A549 (cell line): ENCODE data around the gene CNST. TPM values are rescaled to one million over a fixed set of nuclear protein-coding genes. Genes with fewer than 3 reads are reported as not detected.

Experiments used
- ATAC-seq, 2 experiments: fragments of 200-7000 bp in 1 of 2; fragments of >200 bp in 1 of 2; cut with Nextera tagmentation in 1 of 2; cut with Tn5 transposase in 1 of 2; 3 replicates each; pipeline versions ENCODE4 v1.8.0 to v1.9.1; 2018 to 2020; ENCODE audit warnings: mild to moderate bottlenecking in 1 of 2, moderate library complexity in 1 of 2
- CTCF ChIA-PET: fragments of 300-600 bp; sonication (Branson Sonifier 250); formaldehyde crosslinking; extraction: SDS; loops from one replicate; lab custom pipeline; 2021; ENCODE audit warnings: antibody characterized with exemption, inconsistent platforms; lab: Yijun Ruan, JAX
- POLR2A ChIA-PET: fragments of 350-600 bp; formaldehyde crosslinking; extraction: SDS; loops from one replicate; lab custom pipeline; 2021; ENCODE audit warnings: antibody characterized with exemption, inconsistent platforms; lab: Yijun Ruan, JAX
- DNase-seq, 2 experiments: peaks; one replicate each; pipeline versions ENCODE4 v3.0.0 to v3.0.0-alpha.2; 2011 to 2016; ENCODE audit warnings: low read depth in 1 of 2, low spot score in 1 of 2
- FAIRE-seq: peaks from 2 replicates; lab custom pipeline; 2011; peaks lifted over from hg19 to GRCh38; lab: Jason Lieb, UNC
- H3K27ac ChIP-seq, 2 experiments: fragments of >200 bp; sonication (Bioruptor Twin); formaldehyde crosslinking; 3 replicates each; pipeline ENCODE4 v1.5.1; 2016 to 2017
- H3K4me1 ChIP-seq: fragments of >200 bp; sonication (Bioruptor Twin); formaldehyde crosslinking; 3 replicates; pipeline ENCODE4 v1.6.1; 2016
- H3K4me2 ChIP-seq: fragments of >200 bp; sonication (Bioruptor Twin); formaldehyde crosslinking; 3 replicates; pipeline ENCODE4 v1.6.1; 2016
- H3K4me3 ChIP-seq: fragments of >200 bp; sonication (Bioruptor Twin); formaldehyde crosslinking; 3 replicates; pipeline ENCODE4 v1.5.1; 2016
- H3K9me3 ChIP-seq: fragments of >200 bp; sonication (Bioruptor Twin); formaldehyde crosslinking; 3 replicates; pipeline ENCODE4 v1.6.1; 2016
- BHLHE40 ChIP-seq: IDR thresholded peaks from 2 replicates; pipeline ENCODE4 v1.6.1; 2012; ENCODE audit warnings: low read depth, low read length, inconsistent platforms
- CBX2 ChIP-seq: fragments of 200-600 bp; sonication (generic); IDR thresholded peaks from 2 replicates; pipeline ENCODE4 v1.6.1; 2016; ENCODE audit warnings: low read depth, mild to moderate bottlenecking, borderline replicate concordance
- CEBPB ChIP-seq, 2 experiments: fragments of >200 bp in 1 of 2; sonication (Bioruptor Twin) in 1 of 2; formaldehyde crosslinking in 1 of 2; IDR thresholded peaks; 2 replicates each; pipeline ENCODE4 v1.6.1; 2012 to 2016
- E2F6 ChIP-seq: IDR thresholded peaks from 2 replicates; pipeline ENCODE4 v1.6.1; 2012; ENCODE audit warnings: low read depth, borderline replicate concordance
- EHMT2 ChIP-seq: fragments of 200-600 bp; sonication (generic); IDR thresholded peaks from 2 replicates; pipeline ENCODE4 v1.6.1; 2016; ENCODE audit warnings: antibody characterized with exemption, low read depth, mild to moderate bottlenecking, moderate library complexity
- EP300 ChIP-seq, 2 experiments: fragments of >200 bp; sonication (Bioruptor Twin); formaldehyde crosslinking; IDR thresholded peaks; 2 replicates in 1 of 2; 3 replicates in 1 of 2; pipeline ENCODE4 v1.6.1; 2016 to 2017
- FOSL2 ChIP-seq, 2 experiments: fragments of 450-650 bp in 1 of 2; fragments of >200 bp in 1 of 2; sonication (Bioruptor Twin) in 1 of 2; formaldehyde crosslinking; IDR thresholded peaks; 2 replicates each; pipeline versions ENCODE4 v1.5.0 to v1.6.1; 2016 to 2020; ENCODE audit warnings: mild to moderate bottlenecking in 1 of 2, moderate library complexity in 1 of 2
- FOXS1 ChIP-seq: fragments of 250-450 bp; sonication (Bioruptor Pico); IDR thresholded peaks from 2 replicates; pipeline ENCODE4 v1.5.0; 2020; ENCODE audit warnings: mild to moderate bottlenecking, moderate library complexity
- GATA3 ChIP-seq: IDR thresholded peaks from 2 replicates; pipeline ENCODE4 v1.6.1; 2012; ENCODE audit warnings: borderline replicate concordance
- HEYL ChIP-seq: fragments of 250-450 bp; sonication (Bioruptor Pico); IDR thresholded peaks from 2 replicates; pipeline ENCODE4 v1.8.0; 2021; ENCODE audit warnings: mild to moderate bottlenecking, moderate library complexity
- HMGXB4 ChIP-seq: fragments of 250-450 bp; sonication (Bioruptor Pico); IDR thresholded peaks from 2 replicates; pipeline ENCODE4 v1.5.0; 2021; ENCODE audit warnings: mild to moderate bottlenecking, moderate library complexity, borderline replicate concordance
- HOXB5 ChIP-seq: fragments of 250-450 bp; sonication (Bioruptor Pico); IDR thresholded peaks from 2 replicates; pipeline ENCODE4 v1.5.0; 2020; ENCODE audit warnings: mild to moderate bottlenecking, moderate library complexity
- JUNB ChIP-seq: fragments of >200 bp; sonication (Bioruptor Twin); formaldehyde crosslinking; IDR thresholded peaks from 2 replicates; pipeline ENCODE4 v1.6.1; 2016
- KDM1A ChIP-seq: fragments of 200-600 bp; sonication (generic); IDR thresholded peaks from 2 replicates; pipeline ENCODE4 v1.6.1; 2016; ENCODE audit warnings: low read depth, mild to moderate bottlenecking
- KDM5A ChIP-seq: fragments of 200-600 bp; sonication (generic); IDR thresholded peaks from 2 replicates; pipeline ENCODE4 v1.6.1; 2016; ENCODE audit warnings: antibody characterized with exemption, mild to moderate bottlenecking
- MAFK ChIP-seq: fragments of 450-650 bp; IDR thresholded peaks from 2 replicates; pipeline ENCODE4 v1.6.1; 2014; ENCODE audit not compliant: partially characterized antibody
- MAX ChIP-seq: IDR thresholded peaks from 2 replicates; pipeline ENCODE4 v1.6.1; 2012
- MAZ ChIP-seq: fragments of 150-350 bp; IDR thresholded peaks from 2 replicates; pipeline ENCODE4 v1.6.1; 2014; ENCODE audit warnings: antibody characterized with exemption, low read depth, low read length, borderline replicate concordance
- NPAS2 ChIP-seq: fragments of 250-450 bp; sonication (Bioruptor Pico); IDR thresholded peaks from 2 replicates; pipeline ENCODE4 v1.8.0; 2022; ENCODE audit warnings: mild to moderate bottlenecking, moderate library complexity, borderline replicate concordance
- RAD21 ChIP-seq, 2 experiments: fragments of >200 bp in 1 of 2; sonication (Bioruptor Twin) in 1 of 2; formaldehyde crosslinking in 1 of 2; IDR thresholded peaks in 1 of 2; conservative IDR thresholded peaks in 1 of 2; 2 replicates in 1 of 2; 3 replicates in 1 of 2; pipeline ENCODE4 v1.6.1; 2012 to 2018; ENCODE audit warnings: inconsistent platforms in 1 of 2
- RNF2 ChIP-seq: fragments of 200-600 bp; sonication (generic); IDR thresholded peaks from 2 replicates; pipeline ENCODE4 v1.6.1; 2016; ENCODE audit warnings: low read depth, mild to moderate bottlenecking, antibody characterized with exemption, moderate library complexity, borderline replicate concordance
- TFCP2L1 ChIP-seq: fragments of 250-450 bp; sonication (Bioruptor Pico); IDR thresholded peaks from 2 replicates; pipeline ENCODE4 v1.5.0; 2021; ENCODE audit warnings: mild to moderate bottlenecking
- TP53 ChIP-seq: fragments of 250-450 bp; sonication (Bioruptor Pico); IDR thresholded peaks from 2 replicates; pipeline ENCODE4 v1.5.0; 2021; ENCODE audit warnings: mild to moderate bottlenecking, moderate library complexity
- ZC3H11A ChIP-seq: fragments of 450-650 bp; IDR thresholded peaks from 2 replicates; pipeline ENCODE4 v1.6.1; 2014; ENCODE audit warnings: antibody characterized with exemption, mild to moderate bottlenecking
- ZFP36 ChIP-seq: fragments of 450-650 bp; IDR thresholded peaks from 2 replicates; pipeline ENCODE4 v1.6.1; 2014; ENCODE audit warnings: borderline replicate concordance; ENCODE audit not compliant: partially characterized antibody
- ZSCAN20 ChIP-seq: fragments of 250-450 bp; sonication (Bioruptor Pico); IDR thresholded peaks from 2 replicates; pipeline ENCODE4 v1.8.0; 2022; ENCODE audit warnings: mild to moderate bottlenecking, moderate library complexity
- WGBS: methylation state at CpG from one replicate; pipeline ENCODE4 v1.1.6; 2017; ENCODE audit errors: missing lambda C conversion rate; 5-methylcytosine and 5-hydroxymethylcytosine counted together
- polyA plus RNA-seq, 4 experiments: library from polyadenylated mRNA; depleted of rRNA in 3 of 4; stranded (reverse); fragments of >200 nt; fragmentation: RNase III in 1 of 4; extraction: RNeasy Plus Mini Kit Qiagen cat#74134 plus additional on column Dnase treatment in 1 of 4; gene quantifications; 2 replicates in 3 of 4; 3 replicates in 1 of 4; pipeline ENCODE4 v1.2.3, GENCODE V29; 2011 to 2017
- TF ChIP-seq, protein P1 (sequence below): fragments of >200 bp; sonication (Bioruptor Twin); formaldehyde crosslinking; IDR thresholded peaks from 2 replicates; pipeline ENCODE4 v1.6.1; 2016
- TF ChIP-seq, protein P2 (sequence below): fragments of 450-650 bp; IDR thresholded peaks from 2 replicates; pipeline ENCODE4 v1.6.1; 2014; ENCODE audit warnings: antibody characterized with exemption
- TF ChIP-seq, protein P3 (sequence below): IDR thresholded peaks from 2 replicates; pipeline ENCODE4 v1.6.1; 2012

CNST gene
- polyA plus RNA-seq, 2 of the 4 experiments (the other 2 are of a cell fraction) = 7.9 to 23.0 TPM

- CTCF ChIA-PET = no interaction called here
- H3K9me3 ChIP-seq = no peaks in the 10 kb centered on the region
- TF ChIP-seq KDM5A = no peak
- no peak for TF ChIP-seq HMGXB4 (CRISPR knock-in tag)
- TF ChIP-seq FOXS1 (CRISPR knock-in tag) = no peak
- no peak for TF ChIP-seq JUNB
- TF ChIP-seq MAZ = no peak
- no peak for TF ChIP-seq FOSL2 (IDR thresholded peaks at IDR 0.05)
- TF ChIP-seq FOSL2 (CRISPR knock-in tag; IDR thresholded peaks at IDR 0.05) = no peak
- TF ChIP-seq, protein P1, sequence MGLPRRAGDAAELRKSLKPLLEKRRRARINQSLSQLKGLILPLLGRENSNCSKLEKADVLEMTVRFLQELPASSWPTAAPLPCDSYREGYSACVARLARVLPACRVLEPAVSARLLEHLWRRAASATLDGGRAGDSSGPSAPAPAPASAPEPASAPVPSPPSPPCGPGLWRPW = no peak
- no peak for TF ChIP-seq E2F6
- no peak for TF ChIP-seq TP53
- TF ChIP-seq, all 56 proteins: peak for 0
- POLR2A ChIA-PET = no interaction called here
- FAIRE-seq = no peak
- Histone ChIP-seq H3K27ac (no peak overlapping the region), H3K4me1 (no peaks in the 10 kb centered on the region), H3K4me2 (no peak overlapping the region), H3K4me3 (no peak overlapping the region)
- ATAC-seq = no peak
- 88% methylated on average over 3 of the region's 3 CpGs for WGBS
- DNase-seq = no peak
These were observed 10.4 kb downstream of the CNST start for GRCh38 chr1:246576709-246577032.

GRCh38 chr1:246577082-246577719 lies 10.9 kb downstream of the CNST start:
- Histone ChIP-seq H3K4me3 (no peak overlapping the region), H3K9me3 (no peaks in the 10 kb centered on the region), H3K4me2 (no peak overlapping the region), H3K27ac (no peak overlapping the region), H3K4me1 (no peaks in the 10 kb centered on the region)
- DNase-seq (no peak), FAIRE-seq (no peak), ATAC-seq (no peak)
- CTCF ChIA-PET = no interaction called here
- POLR2A ChIA-PET = no interaction called here
- TF ChIP-seq ZSCAN20 (CRISPR knock-in tag) (no peak), NPAS2 (CRISPR knock-in tag) (no peak), RAD21 (conservative IDR thresholded peaks at IDR 0.05 in 1 of 2, IDR thresholded peaks at IDR 0.05 in 1 of 2) (no peak), EHMT2 (no peak), JUNB (no peak), KDM5A (no peak)
- 92% methylated on average over 5 of the region's 5 CpGs for WGBS

DNA sequence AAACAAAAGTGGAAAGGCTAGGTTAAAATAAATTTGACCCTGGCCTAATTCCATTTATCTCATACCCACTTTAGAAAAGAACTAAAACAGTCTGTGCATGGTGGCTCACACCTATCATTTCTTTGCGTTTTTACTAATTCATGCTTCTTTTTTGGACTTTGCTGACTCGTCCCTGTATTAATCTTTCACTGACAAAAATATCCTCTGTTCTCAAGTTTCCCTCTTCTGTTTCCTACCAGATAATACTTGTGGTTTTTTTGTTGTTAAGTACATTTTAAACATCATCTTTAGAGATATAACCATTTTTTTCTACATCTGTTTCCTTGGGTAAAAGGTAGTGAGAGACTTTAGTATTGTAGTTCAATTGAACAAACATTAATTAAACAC lies 11.5 kb downstream of the CNST start:
- FAIRE-seq (no peak), ATAC-seq (no peak), DNase-seq (no peak)
- no peak overlapping the region for H3K27ac ChIP-seq
- no peaks in the 10 kb centered on the region for H3K9me3 ChIP-seq
- WGBS = 77% methylated on average over 2 of the region's 2 CpGs
- no peak overlapping the region for H3K4me3 ChIP-seq
- POLR2A ChIA-PET = no interaction called here
- TF ChIP-seq EP300 (IDR thresholded peaks at IDR 0.05) (no peak), MAFK (no peak), RAD21 (conservative IDR thresholded peaks at IDR 0.05 in 1 of 2, IDR thresholded peaks at IDR 0.05 in 1 of 2) (no peak), EHMT2 (no peak), CEBPB (IDR thresholded peaks at IDR 0.05) (no peak), HEYL (no peak), BHLHE40 (no peak), ZC3H11A (no peak), GATA3 (no peak), KDM1A (no peak), RNF2 (no peak), HOXB5 (no peak), ZFP36 (no peak), TFCP2L1 (CRISPR knock-in tag) (no peak), CBX2 (no peak), MAX (no peak)
- TF ChIP-seq, protein P1 = no peak
- TF ChIP-seq, protein P2, sequence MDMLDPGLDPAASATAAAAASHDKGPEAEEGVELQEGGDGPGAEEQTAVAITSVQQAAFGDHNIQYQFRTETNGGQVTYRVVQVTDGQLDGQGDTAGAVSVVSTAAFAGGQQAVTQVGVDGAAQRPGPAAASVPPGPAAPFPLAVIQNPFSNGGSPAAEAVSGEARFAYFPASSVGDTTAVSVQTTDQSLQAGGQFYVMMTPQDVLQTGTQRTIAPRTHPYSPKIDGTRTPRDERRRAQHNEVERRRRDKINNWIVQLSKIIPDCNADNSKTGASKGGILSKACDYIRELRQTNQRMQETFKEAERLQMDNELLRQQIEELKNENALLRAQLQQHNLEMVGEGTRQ = no peak
- TF ChIP-seq, protein P3, sequence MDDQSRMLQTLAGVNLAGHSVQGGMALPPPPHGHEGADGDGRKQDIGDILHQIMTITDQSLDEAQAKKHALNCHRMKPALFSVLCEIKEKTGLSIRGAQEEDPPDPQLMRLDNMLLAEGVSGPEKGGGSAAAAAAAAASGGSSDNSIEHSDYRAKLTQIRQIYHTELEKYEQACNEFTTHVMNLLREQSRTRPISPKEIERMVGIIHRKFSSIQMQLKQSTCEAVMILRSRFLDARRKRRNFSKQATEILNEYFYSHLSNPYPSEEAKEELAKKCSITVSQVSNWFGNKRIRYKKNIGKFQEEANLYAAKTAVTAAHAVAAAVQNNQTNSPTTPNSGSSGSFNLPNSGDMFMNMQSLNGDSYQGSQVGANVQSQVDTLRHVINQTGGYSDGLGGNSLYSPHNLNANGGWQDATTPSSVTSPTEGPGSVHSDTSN = no peak
- no peak overlapping the region for H3K4me2 ChIP-seq
- H3K4me1 ChIP-seq = peaks cover 3% of the 10 kb centered on the region
- CTCF ChIA-PET = interaction anchor here (1.0 kb wide), 1 partner anchor 55 kb away, joined by 3 read pairs; no protein-coding TSS in a partner anchor
